Globus pallidus (tissue), 1 donor: Measurements from ENCODE around the gene ITIH2.
"Not testable (repeated sequence)": the region's sequence is repeated elsewhere in the genome, so short reads cannot be mapped to it uniquely, and the experiment has no call there.

Experiments
- DNase-seq: peaks from one replicate; pipeline ENCODE4 v3.0.0-alpha.2; 2015; ENCODE audit warnings: low spot score

ITIH2 gene, protein sequence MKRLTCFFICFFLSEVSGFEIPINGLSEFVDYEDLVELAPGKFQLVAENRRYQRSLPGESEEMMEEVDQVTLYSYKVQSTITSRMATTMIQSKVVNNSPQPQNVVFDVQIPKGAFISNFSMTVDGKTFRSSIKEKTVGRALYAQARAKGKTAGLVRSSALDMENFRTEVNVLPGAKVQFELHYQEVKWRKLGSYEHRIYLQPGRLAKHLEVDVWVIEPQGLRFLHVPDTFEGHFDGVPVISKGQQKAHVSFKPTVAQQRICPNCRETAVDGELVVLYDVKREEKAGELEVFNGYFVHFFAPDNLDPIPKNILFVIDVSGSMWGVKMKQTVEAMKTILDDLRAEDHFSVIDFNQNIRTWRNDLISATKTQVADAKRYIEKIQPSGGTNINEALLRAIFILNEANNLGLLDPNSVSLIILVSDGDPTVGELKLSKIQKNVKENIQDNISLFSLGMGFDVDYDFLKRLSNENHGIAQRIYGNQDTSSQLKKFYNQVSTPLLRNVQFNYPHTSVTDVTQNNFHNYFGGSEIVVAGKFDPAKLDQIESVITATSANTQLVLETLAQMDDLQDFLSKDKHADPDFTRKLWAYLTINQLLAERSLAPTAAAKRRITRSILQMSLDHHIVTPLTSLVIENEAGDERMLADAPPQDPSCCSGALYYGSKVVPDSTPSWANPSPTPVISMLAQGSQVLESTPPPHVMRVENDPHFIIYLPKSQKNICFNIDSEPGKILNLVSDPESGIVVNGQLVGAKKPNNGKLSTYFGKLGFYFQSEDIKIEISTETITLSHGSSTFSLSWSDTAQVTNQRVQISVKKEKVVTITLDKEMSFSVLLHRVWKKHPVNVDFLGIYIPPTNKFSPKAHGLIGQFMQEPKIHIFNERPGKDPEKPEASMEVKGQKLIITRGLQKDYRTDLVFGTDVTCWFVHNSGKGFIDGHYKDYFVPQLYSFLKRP

DNA sequence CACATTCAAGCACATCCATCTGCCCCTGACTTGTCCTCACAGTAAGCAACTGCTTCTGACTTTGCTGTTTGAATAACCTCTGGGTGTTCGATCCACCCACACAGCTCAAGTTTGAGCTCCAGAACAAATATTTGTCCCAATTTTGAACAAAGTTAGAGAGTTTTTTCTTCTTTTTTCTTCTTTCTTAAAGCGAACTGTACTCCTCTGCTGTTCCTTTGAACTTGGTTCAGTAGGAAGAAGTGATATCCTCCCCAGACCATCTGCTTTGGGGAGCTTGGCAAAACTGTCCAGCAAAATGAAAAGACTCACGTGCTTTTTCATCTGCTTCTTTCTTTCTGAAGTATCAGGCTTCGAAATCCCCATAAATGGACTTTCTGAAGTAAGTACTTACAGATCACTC is at the start of gene ITIH2:
Gene ITIH2 (plus strand): TSS at position 177 of the 400 bp plus-strand sequence. CDS start 119 bp downstream, at position 296.
- DNase-seq = no peak

GRCh38 chr10:7657079-7657478 is 46.0 kb upstream of the ITIH2 start:
- DNase-seq = not testable (repeated sequence)

DNA sequence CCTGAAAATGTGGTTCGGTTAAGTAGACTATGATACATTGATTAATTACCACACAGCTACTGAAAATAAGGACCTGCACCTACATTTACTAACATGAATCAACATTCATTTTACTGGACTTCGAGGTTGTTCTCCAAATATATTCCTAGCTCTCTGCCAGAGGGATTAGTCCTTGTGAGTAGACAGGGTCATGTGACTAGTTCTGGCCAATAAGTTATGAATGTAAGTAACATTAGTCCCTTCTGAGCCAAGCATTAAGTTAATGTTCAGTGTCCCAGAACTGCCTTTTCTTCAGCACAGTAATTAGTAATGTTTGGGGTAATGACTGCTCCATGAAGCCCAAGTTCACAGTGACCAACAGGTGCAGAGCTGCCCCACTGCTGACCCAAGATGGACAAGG is 45.6 kb upstream of the ITIH2 start:
- DNase-seq = no peak

- DNase-seq = no peak
Observed at GRCh38 chr10:7659560-7659959, 43.6 kb upstream of the ITIH2 start.

DNA sequence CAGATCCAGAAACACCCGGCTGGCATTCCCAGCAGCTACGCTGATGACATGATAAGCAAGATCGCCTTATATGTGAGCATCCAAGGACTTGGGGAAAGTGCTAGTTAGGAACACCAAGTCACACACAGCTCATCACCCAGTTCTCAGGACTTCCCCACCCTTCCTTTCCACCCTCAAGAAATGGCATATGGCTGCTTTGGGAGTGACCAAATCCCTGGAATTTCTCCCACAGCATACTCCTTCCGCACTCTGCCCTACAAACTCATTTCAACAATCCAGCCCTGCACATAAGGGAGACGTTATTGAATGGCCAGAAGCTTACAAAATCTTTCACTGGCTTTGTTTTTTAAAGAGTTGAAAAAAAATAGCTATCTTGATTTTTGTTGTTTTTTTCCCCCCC is 40.6 kb upstream of the ITIH2 start:
- no peak for DNase-seq

DNA sequence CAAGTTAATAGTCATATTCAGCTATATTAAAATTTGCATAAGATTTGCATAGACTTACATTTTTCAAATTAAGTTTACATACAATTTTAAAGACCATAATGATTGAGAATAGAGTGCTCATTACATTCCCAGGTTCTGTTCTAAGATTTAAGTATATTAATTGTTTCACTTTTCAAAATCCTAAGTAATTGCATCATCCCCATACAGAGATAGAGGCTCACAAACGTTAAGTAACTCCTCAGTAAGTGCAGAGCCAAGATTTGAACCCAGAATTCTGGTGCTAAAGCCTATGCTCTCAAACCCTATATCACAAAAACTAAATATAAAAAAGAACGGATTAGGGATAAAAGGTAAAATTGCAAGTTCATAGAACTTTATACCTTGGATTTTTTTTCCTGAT is 38.4 kb upstream of the ITIH2 start:
- DNase-seq = no peak

GRCh38 chr10:7665767-7666166 is 37.3 kb upstream of the ITIH2 start:
- no peak for DNase-seq

DNA sequence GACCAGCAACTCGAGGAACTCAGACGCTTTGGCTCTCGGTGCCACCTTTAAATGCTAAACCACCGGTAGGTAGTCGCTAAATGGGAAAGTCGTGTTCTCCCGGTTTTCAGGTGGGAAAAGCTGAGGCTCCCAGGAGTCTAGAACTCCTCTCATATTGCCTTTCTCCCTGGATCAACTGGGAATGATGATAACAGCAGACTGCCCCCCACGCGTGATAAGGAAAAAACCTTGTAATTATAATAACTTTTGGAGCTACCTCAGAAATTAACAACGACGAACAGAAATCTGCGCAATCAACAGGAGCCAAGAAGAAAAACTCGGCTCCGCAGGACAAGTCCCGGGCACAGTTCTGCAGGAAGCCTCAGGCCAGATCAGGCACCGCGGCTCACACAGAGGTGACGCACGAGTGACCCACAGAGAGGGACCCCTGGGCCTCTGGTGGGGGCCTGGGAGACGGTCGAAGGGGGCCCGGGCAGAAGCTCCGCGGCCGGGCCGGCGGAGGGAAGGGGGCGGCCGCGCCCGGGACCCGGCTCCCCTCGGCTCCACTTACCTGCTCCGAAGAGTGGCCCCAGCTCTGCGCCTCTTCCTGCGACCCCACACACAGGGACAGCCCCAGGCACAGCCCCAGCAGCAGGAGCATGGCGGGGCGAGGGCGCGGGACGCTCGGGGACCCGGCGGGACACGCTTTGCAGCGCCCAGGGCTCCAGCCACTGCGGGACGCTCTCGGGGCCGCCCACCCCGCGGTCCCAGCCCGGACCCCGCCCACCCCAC is 36.7 kb upstream of the ITIH2 start, which contains the start of gene ITIH5:
Gene ITIH5 (minus strand): TSS at position 714 of the 771 bp plus-strand sequence. CDS start 74 bp downstream, at position 640.
- DNase-seq = no peak

GRCh38 chr10:7667262-7668141 is 35.6 kb upstream of the ITIH2 start:
- no peak for DNase-seq

- DNase-seq = no peak
Observed at GRCh38 chr10:7670157-7670556, 33.0 kb upstream of the ITIH2 start.

- no peak for DNase-seq
Observed at GRCh38 chr10:7672341-7673134, 30.6 kb upstream of the ITIH2 start.

DNA sequence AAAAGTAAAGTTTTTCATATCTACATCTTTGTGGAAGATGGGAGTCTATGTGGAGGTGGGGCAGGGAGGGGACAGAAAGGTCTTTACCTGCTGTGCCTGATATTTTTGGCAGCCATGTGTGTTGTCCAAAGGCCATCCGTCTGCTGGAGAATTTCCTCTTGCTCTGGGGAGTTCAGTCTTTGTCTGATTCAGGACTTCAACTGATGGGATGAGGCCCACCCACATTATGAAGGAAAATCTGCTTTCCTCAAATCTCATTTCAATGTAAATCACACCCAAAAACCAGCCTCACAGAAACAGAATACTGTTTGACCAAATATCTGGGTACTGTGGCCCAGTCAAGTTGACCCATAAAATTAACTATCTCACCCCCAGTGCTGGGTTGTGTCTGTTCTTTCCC is 23.9 kb upstream of the ITIH2 start:
- DNase-seq = no peak

GRCh38 chr10:7680078-7680477 is 23.0 kb upstream of the ITIH2 start:
- DNase-seq = not testable (repeated sequence)

GRCh38 chr10:7686351-7687171 is 16.6 kb upstream of the ITIH2 start:
- DNase-seq = no peak

GRCh38 chr10:7687228-7687907 is 15.7 kb upstream of the ITIH2 start:
- peak; percentile 85 for DNase-seq

GRCh38 chr10:7689591-7689990 is 13.5 kb upstream of the ITIH2 start:
- DNase-seq = no peak

GRCh38 chr10:7690885-7691597 is 12.1 kb upstream of the ITIH2 start:
- not testable (repeated sequence) for DNase-seq

- DNase-seq = not testable (repeated sequence)
Observed at GRCh38 chr10:7692368-7692767, 10.7 kb upstream of the ITIH2 start.
